ENCODE measurements around the gene FAM135A.
"Not testable (repeated sequence)": the region's sequence is repeated elsewhere in the genome, so short reads cannot be mapped to it uniquely, and the experiment has no call there.

The FAM135A gene

GRCh38 chr6:70547313-70547712 lies 134.0 kb downstream of the FAM135A start:
- peak; percentile 50 for DNase-seq (ENCODE audit: low spot score)

GRCh38 chr6:70547905-70548304 lies 134.6 kb downstream of the FAM135A start:
- no peak for DNase-seq (ENCODE audit: low spot score)

- no peak for DNase-seq (ENCODE audit: low spot score)
Measured at GRCh38 chr6:70549327-70549726, 136.0 kb downstream of the FAM135A start.

- no peak for DNase-seq (ENCODE audit: low spot score)
Measured at GRCh38 chr6:70551566-70551965, 138.3 kb downstream of the FAM135A start.

GRCh38 chr6:70552286-70552940 lies 139.1 kb downstream of the FAM135A start:
- not testable (repeated sequence) for DNase-seq (ENCODE audit: low spot score)

- DNase-seq (ENCODE audit: low spot score): no peak
Measured at GRCh38 chr6:70552974-70553373, 139.7 kb downstream of the FAM135A start.

- no peak for DNase-seq (ENCODE audit: low spot score)
Measured at GRCh38 chr6:70557998-70558397, 144.7 kb downstream of the FAM135A start.

GRCh38 chr6:70562401-70562800 lies 149.1 kb downstream of the FAM135A start:
- DNase-seq (ENCODE audit: low spot score): not testable (repeated sequence)

- DNase-seq (ENCODE audit: low spot score): no peak
Measured at GRCh38 chr6:70563530-70563929, 150.2 kb downstream of the FAM135A start.

GRCh38 chr6:70566751-70567382 lies 153.6 kb downstream of the FAM135A start, which contains the start of gene SDHAF4:
SDHAF4 (plus strand) TSS chr6:70566930; CDS start chr6:70566941, 11 bp downstream.
- peak; percentile 93 for DNase-seq (ENCODE audit: low spot score)

- DNase-seq (ENCODE audit: low spot score): no peak
Measured at GRCh38 chr6:70574643-70575042, 161.3 kb downstream of the FAM135A start.

- DNase-seq (ENCODE audit: low spot score): no peak
Measured at GRCh38 chr6:70575899-70576495, 162.7 kb downstream of the FAM135A start.

GRCh38 chr6:70586114-70586513 lies 172.8 kb downstream of the FAM135A start:
- DNase-seq (ENCODE audit: low spot score): no peak

- DNase-seq (ENCODE audit: low spot score): no peak
Measured at GRCh38 chr6:70590400-70590799, 177.1 kb downstream of the FAM135A start.

- DNase-seq (ENCODE audit: low spot score): no peak
Measured at GRCh38 chr6:70592391-70593117, 179.2 kb downstream of the FAM135A start.

- no peak for DNase-seq (ENCODE audit: low spot score)
Measured at GRCh38 chr6:70593118-70593486, 179.8 kb downstream of the FAM135A start.

- DNase-seq (ENCODE audit: low spot score): no peak
Measured at GRCh38 chr6:70599187-70599586, 185.9 kb downstream of the FAM135A start.

- DNase-seq (ENCODE audit: low spot score): no peak
Measured at GRCh38 chr6:70601014-70601413, 187.7 kb downstream of the FAM135A start.

GRCh38 chr6:70604254-70604653 lies 190.9 kb downstream of the FAM135A start:
- no peak for DNase-seq (ENCODE audit: low spot score)

- DNase-seq (ENCODE audit: low spot score): not testable (repeated sequence)
Measured at GRCh38 chr6:70607371-70607770, 194.1 kb downstream of the FAM135A start.

GRCh38 chr6:70609181-70609580 lies 195.9 kb downstream of the FAM135A start:
- DNase-seq (ENCODE audit: low spot score): not testable (repeated sequence)
